ENCODE measurements around the gene SCGB1A1. TPM values are rescaled to one million over a fixed set of nuclear protein-coding genes. Genes with fewer than 3 reads are reported as not detected.

The SCGB1A1 gene
- total RNA-seq, 4 donors from 2014 or later: not detected

DNA sequence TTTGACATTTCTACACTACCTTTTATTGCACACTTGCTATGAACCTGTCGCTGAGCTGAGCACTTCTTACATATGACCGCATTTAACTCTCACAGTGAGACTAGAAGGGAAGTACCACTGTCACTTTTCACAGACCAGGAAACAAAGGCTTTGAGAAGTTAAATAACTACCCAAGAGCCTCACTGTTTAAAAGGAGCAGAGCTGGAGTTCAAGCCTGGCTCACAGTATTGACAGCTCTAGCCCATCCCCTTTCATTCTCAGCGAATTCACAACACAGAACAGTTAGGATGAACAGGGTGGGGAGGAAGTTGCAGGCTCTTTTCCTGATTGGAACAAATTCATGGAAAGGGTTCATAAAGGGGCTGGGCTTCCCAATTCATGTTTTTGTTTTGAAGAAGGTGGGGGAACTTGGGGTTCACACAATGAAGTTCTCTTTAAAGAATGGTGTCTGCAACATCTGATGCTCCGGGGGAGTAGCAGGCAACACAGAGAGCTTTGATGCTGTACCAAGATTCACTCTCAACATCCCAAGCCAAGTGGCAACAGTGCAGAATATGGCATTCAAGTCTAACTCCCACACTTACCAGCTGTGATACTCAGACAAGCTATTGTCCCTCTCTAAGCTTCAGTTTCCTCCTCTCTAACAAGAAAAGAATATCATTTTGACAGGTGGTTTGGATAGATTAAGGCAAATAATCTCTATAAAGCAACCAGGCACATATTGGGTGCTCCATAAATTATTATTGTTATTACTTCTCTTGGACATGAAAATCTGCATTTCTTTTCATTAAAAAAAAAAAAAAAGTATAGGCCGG, 17.2 kb downstream of the SCGB1A1 start:
- peak overlapping the region; percentile 85 to 90 for H3K27ac ChIP-seq
- no peak overlapping the region for H3K4me3 ChIP-seq
- H3K4me1 ChIP-seq: peaks cover 11 to 33% of the 10 kb centered on the region in 2 donors
- TF ChIP-seq, protein P1, sequence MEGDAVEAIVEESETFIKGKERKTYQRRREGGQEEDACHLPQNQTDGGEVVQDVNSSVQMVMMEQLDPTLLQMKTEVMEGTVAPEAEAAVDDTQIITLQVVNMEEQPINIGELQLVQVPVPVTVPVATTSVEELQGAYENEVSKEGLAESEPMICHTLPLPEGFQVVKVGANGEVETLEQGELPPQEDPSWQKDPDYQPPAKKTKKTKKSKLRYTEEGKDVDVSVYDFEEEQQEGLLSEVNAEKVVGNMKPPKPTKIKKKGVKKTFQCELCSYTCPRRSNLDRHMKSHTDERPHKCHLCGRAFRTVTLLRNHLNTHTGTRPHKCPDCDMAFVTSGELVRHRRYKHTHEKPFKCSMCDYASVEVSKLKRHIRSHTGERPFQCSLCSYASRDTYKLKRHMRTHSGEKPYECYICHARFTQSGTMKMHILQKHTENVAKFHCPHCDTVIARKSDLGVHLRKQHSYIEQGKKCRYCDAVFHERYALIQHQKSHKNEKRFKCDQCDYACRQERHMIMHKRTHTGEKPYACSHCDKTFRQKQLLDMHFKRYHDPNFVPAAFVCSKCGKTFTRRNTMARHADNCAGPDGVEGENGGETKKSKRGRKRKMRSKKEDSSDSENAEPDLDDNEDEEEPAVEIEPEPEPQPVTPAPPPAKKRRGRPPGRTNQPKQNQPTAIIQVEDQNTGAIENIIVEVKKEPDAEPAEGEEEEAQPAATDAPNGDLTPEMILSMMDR (IDR thresholded peaks at IDR 0.05): no peak
- TF ChIP-seq POLR2A (IDR thresholded peaks at IDR 0.05): no peak
- H3K36me3 ChIP-seq: no peaks in the 10 kb centered on the region
- DNase-seq: peak in 1 of 2 donors; percentile 53
- intact Hi-C loops (cut with DNase I; ENCODE audit: low total_unique reads): no loop called here
- no peaks in the 10 kb centered on the region for H3K27me3 ChIP-seq
- no peaks in the 10 kb centered on the region for H3K9me3 ChIP-seq

DNA sequence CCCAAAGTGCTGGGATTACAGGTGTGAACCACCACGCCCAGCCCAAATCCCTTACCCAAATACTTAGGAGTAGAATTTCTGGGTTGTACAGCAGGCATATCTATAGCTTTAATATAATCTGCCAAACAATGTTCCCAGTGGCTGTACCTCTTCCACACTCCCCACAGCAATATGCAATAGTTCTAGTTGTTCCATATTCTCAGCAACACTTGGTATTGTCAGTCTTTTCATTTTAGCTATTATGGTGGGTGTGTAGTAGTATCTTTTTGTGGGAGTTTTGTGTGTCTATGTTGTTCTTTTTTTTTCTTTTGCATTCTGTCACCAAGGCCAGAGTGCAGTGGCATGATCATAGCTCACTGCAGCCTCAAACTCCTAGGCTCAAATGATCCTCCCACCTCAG, 18.8 kb downstream of the SCGB1A1 start:
- Histone ChIP-seq H3K4me1 (peaks cover 11 to 21% of the 10 kb centered on the region in 2 donors), H3K36me3 (no peaks in the 10 kb centered on the region), H3K9me3 (no peaks in the 10 kb centered on the region), H3K27ac (no peak overlapping the region), H3K27me3 (no peaks in the 10 kb centered on the region), H3K4me3 (no peak overlapping the region)
- DNase-seq: no peak
- intact Hi-C loops (cut with DNase I; ENCODE audit: low total_unique reads): no loop called here
- TF ChIP-seq POLR2A (IDR thresholded peaks at IDR 0.05): no peak
- TF ChIP-seq, protein P1 (IDR thresholded peaks at IDR 0.05): no peak

DNA sequence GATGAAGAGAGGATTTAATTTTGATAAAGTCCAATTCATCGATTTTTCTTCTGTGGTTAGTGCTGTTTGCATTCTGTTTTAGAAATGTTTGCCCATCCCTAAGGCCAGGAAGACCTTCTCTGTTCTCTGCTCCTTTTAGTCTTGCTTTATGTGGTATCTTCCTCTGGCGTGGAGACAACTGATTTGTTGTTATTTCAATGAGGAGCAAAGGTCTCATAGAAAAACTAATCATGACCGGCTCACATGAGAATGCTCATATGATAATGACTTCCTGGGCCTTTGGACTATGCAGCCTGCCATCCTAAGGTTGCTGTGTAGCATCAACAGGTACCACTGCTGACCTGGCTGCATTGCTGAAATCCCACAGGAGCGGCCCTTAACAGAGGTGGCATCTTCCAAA, 19.8 kb downstream of the SCGB1A1 start:
- no peak for TF ChIP-seq POLR2A (IDR thresholded peaks at IDR 0.05)
- TF ChIP-seq, protein P1 (IDR thresholded peaks at IDR 0.05): no peak
- peaks cover 11 to 17% of the 10 kb centered on the region in 2 donors for H3K4me1 ChIP-seq

DNA sequence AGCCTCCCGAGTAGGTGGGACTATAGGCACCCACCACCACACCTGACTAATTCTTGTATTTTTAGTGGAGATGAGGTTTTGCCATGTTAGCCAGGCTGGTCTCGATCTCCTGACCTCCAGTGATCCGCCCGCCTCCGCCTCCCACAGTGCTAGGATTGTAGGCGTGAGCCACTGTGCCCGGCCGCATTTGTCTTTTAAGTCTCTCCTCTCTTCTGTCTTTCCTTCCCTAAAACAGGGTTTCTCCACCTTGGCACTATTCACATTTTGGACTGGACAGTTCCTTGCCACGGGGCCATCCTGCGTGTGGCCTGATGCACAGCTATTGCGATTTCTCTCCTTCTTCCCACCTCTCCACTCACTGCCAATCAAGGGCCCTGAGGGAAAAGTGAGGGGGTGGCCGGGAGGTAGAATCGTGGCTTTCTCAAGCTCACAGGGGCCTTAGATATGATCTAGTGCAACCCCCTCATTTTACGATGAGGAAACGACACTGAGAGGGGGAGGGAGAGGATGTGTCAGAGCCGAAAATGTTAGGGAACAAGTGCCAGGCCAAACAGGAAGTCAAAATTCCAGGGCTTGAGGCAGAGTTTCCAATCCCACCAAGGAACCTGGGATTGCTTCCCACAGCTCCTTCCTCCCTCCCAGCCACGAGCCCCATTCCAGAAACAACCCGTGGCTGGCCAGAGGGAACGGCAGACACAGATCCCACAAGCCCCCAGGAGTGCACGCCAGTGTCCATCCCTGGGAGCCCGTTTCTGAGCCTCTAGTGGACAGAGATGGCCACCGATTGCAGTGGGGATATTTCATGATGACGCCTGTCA, 21.2 kb downstream of the SCGB1A1 start:
- H3K4me1 ChIP-seq: peaks cover 10 to 11% of the 10 kb centered on the region in 2 donors
- H3K9me3 ChIP-seq: no peaks in the 10 kb centered on the region
- H3K27me3 ChIP-seq: no peaks in the 10 kb centered on the region
- DNase-seq: peak; percentile 77 to 78
- no peak overlapping the region for H3K4me3 ChIP-seq
- TF ChIP-seq, protein P1 (IDR thresholded peaks at IDR 0.05): peak in 1 of 4 experiments; percentile 6
- no peak for TF ChIP-seq POLR2A (IDR thresholded peaks at IDR 0.05)
- intact Hi-C loops (cut with DNase I; ENCODE audit: low total_unique reads): no loop called here
- peak overlapping the region; percentile 83 to 84 for H3K27ac ChIP-seq
- H3K36me3 ChIP-seq: no peaks in the 10 kb centered on the region

More for the DNA sequence above, 19.8 kb downstream of the SCGB1A1 start:
- H3K9me3 ChIP-seq: no peaks in the 10 kb centered on the region
- H3K4me3 ChIP-seq: no peak overlapping the region
- no peak overlapping the region for H3K27ac ChIP-seq
- intact Hi-C loops (cut with DNase I; ENCODE audit: low total_unique reads): no loop called here
- no peaks in the 10 kb centered on the region for H3K36me3 ChIP-seq
- no peaks in the 10 kb centered on the region for H3K27me3 ChIP-seq
- no peak for DNase-seq

All from uterus (tissue), 4 donors.